ENCODE results near the gene CROCC. TPM values are rescaled to one million over a fixed set of nuclear protein-coding genes. Genes with fewer than 3 reads are reported as not detected.

Gene CROCC
- total RNA-seq, 2 donors from 2014 or later, result 12.6 to 21.6 TPM

GRCh38 chr1:16976966-16977365 lies 55.2 kb downstream of the CROCC start:
- intact Hi-C loops (cut with DNase I), result no loop called here
- DNase-seq (ENCODE audit: low spot score), result no peak

DNA sequence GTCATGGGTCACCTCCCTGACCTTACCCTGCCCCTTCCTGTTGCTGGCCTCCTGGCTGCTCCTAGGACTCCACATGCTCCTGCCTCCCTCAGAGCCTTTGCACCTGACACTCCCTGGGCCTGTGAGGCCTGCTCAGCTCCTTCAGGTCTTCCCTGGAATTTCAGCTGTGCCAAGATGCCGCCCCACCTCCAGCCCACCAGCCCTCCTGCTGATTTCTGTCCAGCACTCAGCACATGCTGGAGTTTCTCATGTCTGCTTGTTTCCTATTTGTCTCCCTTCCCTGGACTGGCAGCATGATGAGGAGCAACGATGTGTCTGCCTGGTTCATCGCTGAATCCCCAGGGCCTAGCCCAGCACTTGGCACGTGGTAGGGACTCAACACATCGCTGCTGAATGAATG lies 55.6 kb downstream of the CROCC start:
- DNase-seq (ENCODE audit: low spot score), result no peak
- intact Hi-C loops (cut with DNase I), result no loop called here

DNA sequence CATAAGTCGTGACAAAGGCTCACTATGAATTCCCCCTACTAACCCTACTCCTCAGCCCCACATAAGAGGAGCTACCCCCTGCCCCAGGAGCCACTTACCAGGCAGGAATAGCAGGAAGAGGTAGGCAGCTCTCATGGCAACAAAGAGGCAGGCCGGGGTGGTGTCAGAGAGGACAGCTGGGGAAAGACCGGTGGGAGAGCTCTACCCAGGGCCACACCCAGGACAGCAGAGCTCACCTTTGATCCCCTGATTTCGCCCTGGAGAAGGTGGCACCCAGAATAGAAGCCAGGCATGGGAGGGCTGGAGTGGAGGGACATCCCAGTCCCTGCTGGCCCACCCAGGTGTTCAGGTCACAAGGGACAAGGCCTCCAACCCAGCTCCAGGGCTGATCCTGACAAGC lies 56.4 kb downstream of the CROCC start:
- no peak for DNase-seq (ENCODE audit: low spot score)
- intact Hi-C loops (cut with DNase I), result no loop called here

DNA sequence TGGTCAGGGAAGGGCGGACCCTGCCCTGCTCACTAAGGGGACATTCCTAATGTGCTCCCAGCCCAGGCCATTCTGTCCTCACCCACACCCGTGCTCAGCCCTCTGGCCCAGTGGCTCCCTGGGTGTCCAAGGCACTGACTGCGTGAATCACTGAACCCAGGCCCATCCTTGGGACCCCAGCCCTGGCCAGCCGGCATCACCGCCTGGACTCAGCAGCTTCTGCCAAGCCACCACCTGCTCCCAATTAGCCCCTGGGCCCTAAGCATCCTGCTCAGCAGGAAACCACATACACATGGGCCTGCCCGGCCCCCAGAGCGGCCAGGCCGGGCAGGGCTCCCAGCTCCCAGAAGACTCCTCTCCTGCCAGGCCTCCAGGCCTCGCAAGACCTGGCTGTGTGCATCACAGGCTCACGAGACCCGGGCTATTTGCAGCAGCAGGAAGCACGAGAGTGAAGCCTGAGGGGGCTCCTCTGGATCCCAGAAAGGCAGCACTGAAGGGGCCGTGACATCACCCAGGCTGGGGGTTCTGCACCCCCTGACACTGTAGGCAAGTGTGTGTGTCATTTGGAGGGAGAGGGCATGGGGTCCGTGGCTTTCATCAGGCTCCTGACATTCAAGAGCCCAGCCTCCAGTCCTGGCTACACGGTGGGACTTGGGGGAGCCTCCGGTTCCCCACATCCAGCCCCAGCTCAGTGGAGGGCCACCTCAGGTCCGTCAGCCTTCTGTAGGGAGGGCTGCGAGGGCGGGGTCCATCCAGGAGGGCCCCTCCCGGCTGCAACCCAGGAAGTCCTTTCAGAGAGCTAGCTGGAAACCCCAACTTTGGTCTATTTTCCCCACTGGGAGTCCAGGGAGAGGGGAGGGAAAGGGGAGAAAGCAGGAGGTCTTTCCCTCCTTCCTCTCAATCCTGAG lies 57.1 kb downstream of the CROCC start:
- peak; percentile 90 for DNase-seq (ENCODE audit: low spot score)
- intact Hi-C loops (cut with DNase I), result no loop called here

GRCh38 chr1:16979475-16980327 lies 58.0 kb downstream of the CROCC start:
- intact Hi-C loops (cut with DNase I), result no loop called here
- DNase-seq (ENCODE audit: low spot score), result no peak

GRCh38 chr1:16980473-16981268 lies 58.9 kb downstream of the CROCC start, which contains the start of gene MFAP2:
Gene MFAP2, minus strand, starts transcription at chr1:16980620. Its CDS starts 2,347 bp downstream, at chr1:16978273.
- no peak for DNase-seq (ENCODE audit: low spot score)
- intact Hi-C loops (cut with DNase I), result no loop called here

GRCh38 chr1:16981269-16981849 lies 59.6 kb downstream of the CROCC start:
- no peak for DNase-seq (ENCODE audit: low spot score)
- intact Hi-C loops (cut with DNase I), result no loop called here

DNA sequence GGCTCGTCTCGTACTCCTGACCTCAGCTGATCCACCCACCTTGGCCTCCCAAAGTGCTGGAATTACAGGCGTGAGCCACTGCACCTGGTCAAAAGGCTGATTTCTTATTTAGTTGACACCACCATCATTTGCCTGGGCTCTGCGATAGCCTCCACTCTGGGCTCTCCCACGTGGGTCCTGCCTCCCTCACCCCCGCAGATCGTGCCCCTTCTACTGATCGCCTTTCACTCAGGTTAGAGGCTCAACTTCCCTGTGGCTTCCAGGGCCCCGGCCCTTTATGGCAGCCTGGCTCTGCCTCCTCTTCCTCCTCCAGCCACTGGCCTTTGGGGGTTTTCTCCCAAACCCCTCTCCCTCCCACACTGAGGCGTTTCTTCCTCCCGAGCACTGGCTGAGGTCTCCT lies 61.2 kb downstream of the CROCC start:
- no peak for DNase-seq (ENCODE audit: low spot score)
- intact Hi-C loops (cut with DNase I), result no loop called here

DNA sequence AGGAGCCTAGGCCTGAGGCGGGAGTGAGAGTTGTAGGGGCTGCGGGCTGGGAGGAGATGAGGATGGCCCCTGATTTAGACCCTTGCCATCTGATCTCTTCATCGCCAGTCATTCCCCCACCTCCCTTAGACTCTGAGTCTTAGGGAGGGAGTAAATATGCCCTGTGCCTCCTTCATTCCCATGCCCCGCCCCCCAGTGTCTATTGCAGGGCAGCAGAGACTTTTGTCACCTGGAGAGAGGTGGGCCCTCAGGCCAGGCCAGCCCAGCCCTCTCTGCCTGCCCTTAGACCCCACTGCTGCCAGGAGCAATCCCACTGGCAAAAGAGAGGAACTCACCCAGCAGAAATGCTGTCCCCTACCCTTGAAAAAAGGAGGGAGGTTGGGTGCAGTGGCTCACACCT lies 61.9 kb downstream of the CROCC start:
- no peak for DNase-seq (ENCODE audit: low spot score)
- intact Hi-C loops (cut with DNase I), result no loop called here

GRCh38 chr1:16984717-16985116 lies 63.0 kb downstream of the CROCC start:
- DNase-seq (ENCODE audit: low spot score), result peak; percentile 97
- intact Hi-C loops (cut with DNase I), result no loop called here

GRCh38 chr1:16986113-16986512 lies 64.4 kb downstream of the CROCC start:
- intact Hi-C loops (cut with DNase I), result no loop called here

GRCh38 chr1:16986560-16986959 lies 64.8 kb downstream of the CROCC start:
- intact Hi-C loops (cut with DNase I), result no loop called here
- no peak for DNase-seq (ENCODE audit: low spot score)

More at GRCh38 chr1:16986113-16986512, 64.4 kb downstream of the CROCC start:
- DNase-seq (ENCODE audit: low spot score), result no peak

GRCh38 chr1:16986962-16987361 lies 65.2 kb downstream of the CROCC start:
- intact Hi-C loops (cut with DNase I), result no loop called here
- DNase-seq (ENCODE audit: low spot score), result no peak

DNA sequence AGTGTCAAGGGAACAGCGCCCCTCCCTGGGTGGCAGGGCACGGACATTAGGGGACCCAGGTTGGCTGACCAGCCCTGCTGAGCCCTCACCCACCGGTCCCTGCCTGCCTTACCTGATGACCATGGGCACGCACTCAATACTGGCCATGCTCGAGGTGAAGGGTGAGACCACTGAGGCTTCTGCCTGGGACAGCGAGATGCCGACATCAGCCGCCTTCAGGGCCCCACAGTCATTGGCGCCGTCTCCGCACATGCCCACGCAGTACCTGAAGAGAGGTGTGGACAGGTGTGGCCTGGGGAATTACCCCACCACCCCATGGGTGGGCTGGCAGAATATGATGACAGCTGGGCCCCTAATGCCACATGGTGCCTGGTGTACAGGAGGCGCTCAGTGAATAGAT lies 66.5 kb downstream of the CROCC start:
- intact Hi-C loops (cut with DNase I), result no loop called here
- no peak for DNase-seq (ENCODE audit: low spot score)

DNA sequence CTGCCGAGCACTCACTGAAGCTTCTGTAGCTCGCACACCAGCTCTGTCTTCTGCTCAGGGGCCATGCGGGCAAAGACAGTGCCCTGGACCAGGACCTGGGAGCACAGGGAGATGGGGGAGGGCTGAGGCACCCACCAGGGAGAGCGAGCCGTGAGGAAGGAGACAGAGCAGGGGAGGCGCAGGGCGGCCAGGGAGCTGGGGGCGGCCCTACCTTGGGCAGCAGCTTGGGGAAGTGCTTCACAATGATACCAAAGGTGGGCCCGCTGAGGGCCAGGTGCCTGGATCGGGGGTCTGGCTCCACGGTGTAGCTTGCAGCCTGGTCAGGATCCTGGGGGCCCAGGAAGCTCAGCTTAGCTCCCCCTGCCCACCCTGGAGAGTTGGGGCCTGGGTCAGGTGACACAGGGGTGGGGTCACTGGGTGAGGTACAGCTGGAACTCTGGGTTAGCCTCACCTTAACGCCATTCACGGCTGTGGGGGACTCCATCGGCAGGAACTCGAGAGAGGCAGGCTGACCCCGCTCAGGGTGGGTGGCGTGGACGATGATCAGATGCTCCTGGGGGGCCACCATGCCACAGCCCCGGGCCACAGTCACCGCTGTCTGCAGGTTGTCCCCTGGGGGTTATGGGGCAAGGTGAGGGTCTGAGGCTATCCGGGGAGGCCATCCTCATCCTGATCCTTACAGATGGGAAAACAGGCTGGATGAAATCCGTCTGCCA lies 68.1 kb downstream of the CROCC start:
- no peak for DNase-seq (ENCODE audit: low spot score)
- intact Hi-C loops (cut with DNase I), result no loop called here

GRCh38 chr1:16991571-16991970 lies 69.8 kb downstream of the CROCC start:
- intact Hi-C loops (cut with DNase I), result no loop called here
- DNase-seq (ENCODE audit: low spot score), result no peak

DNA sequence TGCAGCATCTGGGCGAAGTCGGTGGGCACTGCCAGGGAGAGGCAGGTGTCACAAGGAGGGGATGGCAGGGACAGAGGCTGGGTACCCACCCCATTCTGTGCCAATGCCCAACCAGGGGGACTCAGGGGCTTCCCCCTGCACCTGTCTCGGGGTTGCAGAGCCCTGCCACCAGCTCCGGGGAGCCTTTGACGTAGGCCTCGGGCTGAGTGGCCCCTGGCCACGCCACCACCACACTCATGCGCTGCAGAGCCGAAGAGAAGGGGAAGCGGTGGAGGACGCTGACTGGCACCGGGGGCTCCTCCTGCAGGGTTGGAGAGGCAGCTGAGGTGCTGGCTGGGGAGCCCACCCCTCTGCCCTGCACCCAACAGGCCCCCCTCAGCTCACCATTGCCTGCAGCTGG lies 70.4 kb downstream of the CROCC start:
- DNase-seq (ENCODE audit: low spot score), result no peak
- intact Hi-C loops (cut with DNase I), result no loop called here

DNA sequence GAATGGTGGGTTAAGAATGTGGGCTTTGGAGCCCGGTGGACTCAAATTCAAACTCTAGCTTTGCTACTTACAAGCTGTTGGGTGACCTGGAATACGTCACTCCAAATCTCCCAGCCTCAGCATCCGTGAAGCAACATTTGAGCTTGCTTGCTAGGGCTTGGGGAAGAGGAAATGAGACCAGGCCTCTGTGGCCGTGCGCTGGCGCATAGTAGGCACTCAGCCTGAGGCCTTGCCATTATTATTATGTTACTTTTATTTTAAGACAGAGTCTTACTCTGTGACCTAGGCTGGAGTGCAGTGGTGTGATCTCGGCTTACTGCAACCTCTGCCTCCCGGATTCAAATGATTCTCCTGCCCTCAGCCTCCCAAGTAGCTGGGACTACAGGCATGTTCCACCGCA lies 70.9 kb downstream of the CROCC start:
- intact Hi-C loops (cut with DNase I), result no loop called here
- no peak for DNase-seq (ENCODE audit: low spot score)

All from posterior vena cava (tissue), 2 donors.